DMS153 (cell line): ENCODE data around the gene SLC48A1.
"Not testable (repeated sequence)": the region's sequence is repeated elsewhere in the genome, so short reads cannot be mapped to it uniquely, and the experiment has no call there.

Source experiments
- DNase-seq: peaks from one replicate; lab custom pipeline; 2025; lab: John Stamatoyannopoulos, UW

SLC48A1 gene

DNA sequence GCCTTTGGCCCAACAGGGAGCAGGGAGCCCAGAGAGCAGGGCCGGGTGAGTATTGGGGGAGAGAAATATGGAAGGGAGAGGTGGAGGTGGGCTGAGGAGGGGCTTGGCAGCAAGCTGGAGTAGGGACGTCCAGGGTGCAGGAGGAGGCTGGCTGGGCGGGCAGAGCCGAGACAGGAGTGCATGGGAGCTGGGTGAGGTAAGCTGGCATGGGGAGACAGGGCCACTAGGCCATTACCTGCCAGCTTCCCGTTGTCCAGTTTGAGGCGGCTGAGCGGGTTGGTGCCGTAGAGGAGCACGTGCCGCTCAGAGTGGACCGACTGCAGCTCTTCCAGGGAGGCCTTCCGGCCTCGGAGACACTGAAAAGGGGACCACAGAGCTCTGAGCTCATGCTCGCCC lies 18.3 kb downstream of the SLC48A1 start:
- no peak for DNase-seq

DNA sequence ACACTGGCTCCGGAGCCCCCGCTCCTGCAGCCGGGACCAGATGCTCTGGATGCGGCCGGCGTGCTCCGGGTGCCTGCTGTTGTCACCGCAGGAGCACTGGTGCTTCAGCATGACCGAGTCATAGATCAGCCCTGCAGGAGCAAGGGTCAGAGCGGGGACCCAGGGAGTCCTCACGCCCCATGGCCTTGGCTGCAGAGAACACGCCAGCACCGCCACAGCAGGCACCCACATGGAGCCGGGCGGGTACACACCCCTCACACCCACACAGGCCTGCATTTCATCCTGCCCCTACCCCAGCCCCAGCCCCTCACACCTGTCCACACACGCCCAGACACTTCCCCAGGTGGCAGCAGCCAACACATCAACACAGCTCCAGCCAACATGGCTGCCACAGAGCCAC lies 18.8 kb downstream of the SLC48A1 start:
- DNase-seq = no peak

DNA sequence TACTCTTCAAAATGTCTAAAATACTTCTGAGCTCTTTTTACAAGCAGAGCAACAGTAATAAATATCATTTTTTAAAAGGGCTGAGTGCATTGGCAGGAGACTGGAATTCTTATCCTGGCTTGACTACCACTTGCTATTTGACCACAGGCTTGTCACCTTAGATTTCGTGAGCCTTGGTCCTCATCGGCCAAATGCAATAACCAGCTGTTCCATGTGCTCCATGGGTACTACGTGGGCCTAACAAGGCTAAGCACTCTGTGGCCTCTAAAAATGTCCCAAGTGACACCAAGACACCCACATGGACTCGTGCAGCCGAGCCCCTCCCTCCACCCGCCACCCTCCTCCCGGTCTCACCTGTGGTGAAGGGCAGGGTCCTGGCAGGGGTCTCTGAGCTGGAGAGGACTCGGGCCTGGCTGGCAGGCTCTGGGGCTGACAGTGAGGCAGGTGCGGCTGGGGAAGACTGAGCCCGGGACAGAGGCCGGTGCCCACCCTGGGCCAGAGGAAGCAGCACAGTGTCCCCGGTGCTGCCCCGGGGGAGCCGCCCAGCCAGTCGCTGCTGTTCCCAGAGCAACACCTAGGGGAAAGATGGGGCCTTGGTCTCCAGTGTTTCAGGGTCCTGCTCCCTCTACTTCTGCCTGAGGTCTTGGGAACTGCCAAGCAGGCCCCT lies 20.1 kb downstream of the SLC48A1 start:
- no peak for DNase-seq

DNA sequence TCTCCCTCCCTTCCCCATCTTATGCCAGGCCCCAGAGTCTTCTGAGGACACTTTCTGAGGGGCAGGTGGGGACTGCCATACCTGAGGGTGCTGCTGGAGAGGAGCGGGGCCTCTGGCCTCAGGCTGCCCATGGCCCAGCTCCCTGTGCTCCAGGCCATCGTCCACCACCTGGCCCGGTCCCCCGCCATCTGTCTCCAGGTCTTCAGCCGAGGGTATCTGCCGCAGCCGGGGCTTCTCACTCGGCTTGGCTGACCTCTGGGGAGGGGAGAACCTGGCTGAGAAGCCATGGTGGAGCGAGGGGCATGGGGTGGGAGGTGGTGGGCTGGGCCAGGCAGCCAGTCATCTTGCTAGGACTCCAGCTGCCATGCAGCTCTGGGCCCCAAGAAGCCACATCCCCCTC lies 21.6 kb downstream of the SLC48A1 start:
- DNase-seq = no peak

DNA sequence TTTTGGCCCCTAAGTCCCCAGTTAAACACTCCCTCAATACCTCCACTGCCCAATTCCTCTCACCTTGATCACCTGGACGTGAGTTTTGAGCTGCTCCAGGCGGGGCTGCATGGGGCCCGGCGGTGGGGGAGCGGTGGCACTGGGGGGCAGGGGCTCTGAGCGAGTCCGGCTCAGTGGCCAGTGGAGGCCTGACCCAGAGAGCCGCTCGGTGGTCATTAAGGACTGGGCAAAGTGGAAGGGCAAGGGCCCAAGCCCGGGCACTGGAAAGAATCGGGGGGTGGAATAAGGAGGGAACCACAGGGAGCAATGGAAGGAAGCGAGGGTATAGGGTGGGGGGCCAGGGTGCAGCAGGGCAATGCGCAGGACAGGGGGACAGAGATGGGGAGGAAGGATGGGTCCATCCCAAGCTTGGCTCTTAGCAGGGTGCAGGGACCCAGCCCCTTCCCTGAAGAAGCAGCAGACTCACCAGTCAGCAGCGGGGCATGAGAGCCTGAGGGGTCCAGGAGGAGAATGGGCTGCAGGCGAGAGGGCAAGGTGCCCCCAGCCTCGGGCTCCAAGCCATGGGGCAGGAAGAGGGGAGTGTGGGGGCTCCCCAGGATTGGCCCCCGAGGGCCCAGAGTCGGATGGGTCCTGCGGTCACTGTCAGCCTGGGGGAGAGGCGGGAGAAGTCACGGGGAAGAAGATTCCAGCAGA lies 22.2 kb downstream of the SLC48A1 start:
- no peak for DNase-seq

DNA sequence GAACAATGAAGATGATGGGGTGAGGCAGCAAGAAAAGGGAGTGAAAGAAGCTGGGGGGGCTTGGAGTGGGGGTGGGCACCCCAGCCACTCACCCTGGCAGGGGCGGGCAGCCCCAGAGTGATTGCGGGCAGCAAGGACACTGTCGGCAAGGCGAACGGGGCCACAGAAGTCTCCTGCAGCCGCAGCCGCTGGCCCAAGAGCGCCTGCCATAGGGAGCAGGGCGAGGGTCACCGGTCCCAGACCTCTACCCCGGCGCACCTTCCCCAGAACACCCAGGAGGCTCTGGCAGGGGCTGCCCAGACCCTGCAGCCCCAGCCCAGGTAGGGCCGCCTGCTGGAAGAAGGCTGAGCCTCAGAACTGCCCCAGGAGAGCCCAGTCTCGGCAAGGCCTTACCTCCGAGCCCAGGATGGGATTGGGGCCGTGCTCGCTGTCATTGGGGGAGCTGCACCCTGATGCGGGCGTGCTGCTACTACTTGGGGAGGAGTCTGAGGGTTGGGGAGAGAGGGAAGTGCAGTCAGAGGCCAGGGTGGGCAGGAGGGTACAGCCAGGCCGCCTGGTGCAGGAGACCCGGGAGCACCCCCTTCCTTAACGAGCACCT lies 22.9 kb downstream of the SLC48A1 start:
- DNase-seq = no peak

DNA sequence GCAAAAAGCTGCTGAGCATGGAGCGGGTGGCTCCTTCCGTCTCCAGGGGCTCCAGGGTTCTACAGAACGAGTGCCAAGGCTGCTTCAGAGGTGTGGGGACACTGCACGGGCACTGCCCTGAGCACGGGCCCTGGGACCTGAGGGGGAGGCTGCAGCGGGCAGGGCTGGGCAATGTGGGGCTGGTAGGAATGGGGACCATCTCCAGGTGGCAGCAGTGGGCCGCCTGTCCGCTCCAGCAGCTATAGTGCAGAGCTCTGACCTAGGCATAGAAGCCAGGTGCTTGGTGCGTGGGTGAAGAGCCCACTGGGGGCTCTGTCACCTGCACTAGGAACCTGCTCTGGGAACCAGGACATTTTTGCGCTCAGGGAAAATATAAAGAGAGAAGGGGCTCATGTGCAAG lies 24.4 kb downstream of the SLC48A1 start:
- no peak for DNase-seq

DNA sequence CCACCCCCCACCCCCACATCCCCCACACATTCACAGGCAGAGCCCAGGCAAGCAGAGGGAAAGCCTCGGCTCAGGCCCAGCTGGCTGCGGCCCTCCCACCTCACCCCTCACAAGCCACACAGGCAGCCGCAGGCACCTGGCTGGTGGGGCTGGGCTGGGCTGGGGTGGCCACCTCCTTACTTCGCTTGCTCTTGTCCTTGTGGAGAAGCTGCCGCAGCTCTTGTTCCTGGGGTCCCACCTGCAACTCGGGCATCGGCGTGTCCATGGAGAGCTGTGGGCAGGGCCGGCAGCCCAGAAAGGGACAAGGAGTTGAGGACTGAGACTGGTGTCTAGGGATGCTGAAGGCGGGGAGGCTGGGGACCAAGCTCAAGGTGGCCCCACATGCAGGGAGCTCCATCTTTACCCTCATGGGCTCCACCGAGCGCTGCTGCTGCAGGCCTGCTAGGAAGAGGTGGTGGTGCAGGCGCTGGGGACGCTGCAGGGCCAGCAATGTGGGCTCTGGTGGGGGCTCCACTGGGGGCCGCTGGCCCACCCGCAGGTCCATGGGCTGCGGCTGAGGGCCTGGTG lies 25.4 kb downstream of the SLC48A1 start:
- DNase-seq = no peak

DNA sequence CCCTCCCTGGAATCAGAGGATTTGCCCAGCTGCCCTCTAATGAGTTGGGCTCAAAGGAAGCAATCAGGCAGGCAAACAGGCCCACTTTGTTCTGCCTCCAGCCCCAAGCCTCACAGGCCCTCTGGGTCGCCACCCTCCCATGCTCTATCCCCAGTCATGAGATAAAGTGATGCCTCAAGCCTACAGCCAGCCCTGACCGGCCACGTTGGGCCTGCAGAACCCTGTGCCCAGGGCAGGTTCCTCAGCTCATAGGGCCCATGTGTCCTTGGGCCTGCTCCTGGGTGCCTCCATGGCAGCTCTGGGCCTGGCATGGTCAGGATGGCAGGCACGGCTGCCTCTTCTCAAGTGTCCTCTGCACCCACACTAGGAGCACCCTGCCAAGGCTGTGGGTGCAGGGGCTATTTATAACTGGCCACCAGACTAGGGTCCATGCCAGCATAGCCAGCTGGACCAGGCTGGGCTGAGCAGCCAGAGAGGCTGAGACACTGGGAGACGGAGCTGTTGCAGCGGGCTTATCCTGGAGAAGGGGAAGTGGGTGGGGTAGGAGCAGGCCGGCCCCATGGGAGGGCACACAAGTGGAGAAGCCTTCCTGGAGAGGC lies 26.4 kb downstream of the SLC48A1 start:
- no peak for DNase-seq

DNA sequence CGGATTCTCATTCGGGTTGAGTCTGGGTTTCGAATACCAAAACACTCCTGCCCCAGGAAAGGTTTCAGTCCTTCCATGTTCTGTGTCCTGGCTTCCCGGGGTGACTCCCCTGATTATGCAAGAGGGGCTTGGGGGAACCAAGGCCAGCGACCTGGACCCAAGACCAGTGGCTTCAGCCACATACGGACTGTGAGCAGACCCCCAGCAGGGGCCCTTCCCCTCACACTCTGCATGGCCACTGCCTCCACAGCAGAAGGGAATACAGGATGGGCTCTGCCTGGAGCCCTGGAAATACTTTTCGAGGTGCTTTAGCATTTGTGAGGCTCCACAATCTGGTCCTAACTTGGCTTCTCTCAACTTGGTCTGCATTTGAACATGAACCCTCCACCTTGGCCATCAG lies 27.5 kb downstream of the SLC48A1 start:
- DNase-seq = no peak

DNA sequence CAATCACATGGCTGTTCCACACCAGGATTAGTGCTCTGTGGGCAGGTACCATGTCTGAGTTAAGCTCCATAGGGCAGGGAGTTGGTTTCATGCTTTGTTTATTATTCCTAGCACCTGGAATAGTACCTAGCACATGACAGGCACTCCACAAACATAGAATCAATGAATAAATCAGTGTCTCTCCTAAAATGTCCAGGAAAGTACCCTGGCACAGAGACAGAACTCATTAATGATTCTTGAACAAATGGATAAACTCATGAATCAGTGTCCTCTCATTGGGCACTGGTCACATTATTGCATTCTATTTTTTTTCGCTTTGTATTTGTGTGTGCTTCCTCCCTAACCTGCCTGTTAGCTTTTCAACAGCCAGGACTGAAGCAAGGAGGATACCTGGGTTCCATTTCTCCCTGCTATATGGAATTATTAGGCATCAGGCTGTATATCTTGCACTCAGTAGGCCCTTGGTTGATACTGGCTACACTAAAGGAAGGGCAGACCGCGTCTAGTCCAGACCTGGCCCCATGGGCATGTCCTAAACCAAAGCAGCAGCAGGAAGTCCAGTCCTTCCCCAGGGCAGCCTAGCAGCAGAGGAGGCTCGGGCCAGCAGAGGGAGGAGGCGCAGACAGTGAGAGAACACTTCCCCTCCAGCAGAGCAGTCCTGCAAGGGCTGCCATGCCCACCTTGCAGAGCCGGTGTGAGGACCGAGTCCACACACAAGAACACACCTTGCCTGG lies 28.3 kb downstream of the SLC48A1 start:
- DNase-seq = peak; percentile 46

DNA sequence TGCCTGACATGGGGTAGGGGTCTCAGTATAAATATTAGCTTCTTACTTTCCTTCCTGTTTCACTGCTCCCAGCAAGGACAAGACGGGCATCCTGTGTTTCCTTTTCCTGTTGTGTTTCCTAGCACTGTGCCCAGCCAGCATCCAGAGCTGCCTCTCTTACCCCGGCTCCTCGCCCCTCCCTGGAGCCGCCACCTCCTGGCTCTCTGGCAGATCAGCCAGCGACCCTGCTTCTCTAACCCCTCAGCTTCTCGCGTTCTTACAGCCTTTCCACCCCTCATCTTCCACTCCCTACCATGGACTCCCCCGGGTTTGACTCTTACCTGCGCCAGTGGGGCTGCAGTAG lies 28.8 kb downstream of the SLC48A1 start:
- DNase-seq = peak; percentile 16

DNA sequence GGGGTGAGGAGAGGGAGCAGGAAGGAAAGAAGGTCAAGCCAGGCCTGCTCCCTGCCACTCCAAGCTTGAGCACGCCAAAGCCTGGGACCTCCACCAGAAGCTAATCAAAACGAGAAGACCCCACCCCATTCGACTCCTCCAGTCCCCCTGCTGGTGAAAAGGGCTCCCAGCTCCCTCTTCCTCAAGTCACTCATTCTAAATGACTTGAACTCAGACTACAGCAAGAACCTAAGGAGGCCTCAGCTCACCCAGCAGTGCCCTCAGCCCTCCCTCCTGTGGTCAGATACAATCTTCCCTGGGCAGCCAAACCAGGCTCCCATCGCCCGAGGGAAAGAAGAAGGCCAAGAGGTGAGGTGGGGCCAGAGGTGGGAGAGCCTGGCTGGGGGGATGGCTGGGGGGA lies 29.3 kb downstream of the SLC48A1 start:
- no peak for DNase-seq

DNA sequence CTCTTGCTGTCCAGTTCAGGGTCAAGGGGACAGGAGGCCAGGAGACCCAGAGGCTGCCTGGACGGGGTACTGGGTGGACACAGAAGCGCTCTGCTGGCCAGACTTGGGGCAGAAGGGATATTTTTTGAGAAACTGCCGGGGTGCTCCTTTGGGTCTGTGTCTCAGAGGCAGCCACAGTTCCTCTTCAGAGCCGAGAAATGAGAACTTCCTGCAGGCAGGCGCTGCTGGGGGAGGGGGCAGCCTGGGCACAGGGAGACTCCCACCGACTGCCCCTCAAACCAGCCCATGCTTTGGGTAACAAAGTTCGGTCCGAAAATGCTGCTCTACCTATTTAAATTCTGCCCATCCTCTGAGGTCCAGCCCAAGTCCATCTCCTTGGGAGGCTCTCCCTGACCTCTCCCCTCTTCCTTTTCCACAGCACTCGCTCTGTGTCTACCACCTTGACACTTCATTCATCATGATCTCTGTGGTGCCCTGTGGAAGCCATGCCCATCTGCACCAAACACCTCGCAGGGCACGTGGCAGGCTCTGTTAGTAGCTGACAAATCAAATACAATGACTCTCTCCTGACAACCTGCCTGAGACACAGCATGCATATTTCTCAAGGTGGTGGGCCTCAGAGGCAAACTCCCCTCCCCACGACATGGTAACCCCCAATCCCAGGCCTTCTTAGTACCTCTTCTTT lies 30.3 kb downstream of the SLC48A1 start:
- no peak for DNase-seq

DNA sequence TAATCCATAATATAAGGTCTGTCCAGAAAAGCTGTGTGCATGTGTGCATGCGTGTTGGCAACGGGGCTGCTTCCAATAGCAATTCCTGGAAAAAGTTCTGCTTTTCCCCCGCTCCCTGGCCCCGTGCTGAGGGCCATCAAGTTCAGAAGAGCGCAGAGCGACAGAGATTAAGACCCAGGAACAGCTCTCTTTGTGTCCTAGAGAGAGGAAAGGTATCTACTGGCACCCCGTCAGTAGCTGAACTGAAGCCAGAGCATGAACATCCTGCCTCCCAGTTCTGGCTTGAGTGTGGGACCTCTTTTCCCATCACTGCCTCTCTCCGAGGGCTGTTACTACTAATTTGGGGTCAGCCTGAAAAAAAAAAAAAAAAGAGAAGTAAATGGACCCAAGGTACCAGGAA lies 31.1 kb downstream of the SLC48A1 start:
- no peak for DNase-seq

DNA sequence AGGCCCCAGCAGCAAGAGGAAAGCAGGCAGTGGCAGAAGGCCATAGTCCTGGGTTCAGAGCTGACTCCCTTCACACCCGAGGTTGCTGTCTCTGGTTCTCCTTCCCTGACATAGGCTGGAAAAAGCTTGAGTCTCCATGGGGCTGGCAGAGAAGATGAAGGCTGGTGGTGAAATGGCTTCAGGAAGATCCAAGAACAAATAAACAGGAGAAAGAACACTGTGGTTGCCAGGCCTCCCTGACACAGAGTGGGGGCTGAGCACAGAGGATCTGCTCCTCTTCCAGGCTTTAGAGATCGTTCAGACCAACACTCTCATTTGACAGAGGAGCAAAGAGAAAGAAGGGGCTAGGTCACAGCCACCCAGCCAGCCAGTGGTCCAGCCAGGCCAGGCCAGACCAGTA lies 32.4 kb downstream of the SLC48A1 start:
- DNase-seq = no peak

DNA sequence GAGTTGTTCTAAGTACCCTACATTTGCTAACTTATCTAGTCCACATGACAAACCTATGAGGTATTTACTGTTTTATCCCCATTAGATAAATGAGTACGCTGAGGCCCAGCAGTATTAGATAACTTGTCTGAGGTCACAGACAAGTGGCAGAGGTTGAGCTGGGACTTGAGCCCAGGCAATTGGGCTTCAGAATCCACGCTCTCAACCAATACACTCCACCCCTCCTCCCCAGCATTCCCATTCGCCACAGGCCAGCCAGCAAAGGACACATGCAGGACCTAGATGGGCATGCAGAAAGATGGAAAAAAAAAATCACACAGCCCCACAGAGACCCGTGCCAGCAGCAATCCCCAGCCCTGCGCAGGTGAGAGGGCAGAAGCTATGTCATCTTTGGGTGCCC lies 34.3 kb downstream of the SLC48A1 start:
- DNase-seq = no peak

DNA sequence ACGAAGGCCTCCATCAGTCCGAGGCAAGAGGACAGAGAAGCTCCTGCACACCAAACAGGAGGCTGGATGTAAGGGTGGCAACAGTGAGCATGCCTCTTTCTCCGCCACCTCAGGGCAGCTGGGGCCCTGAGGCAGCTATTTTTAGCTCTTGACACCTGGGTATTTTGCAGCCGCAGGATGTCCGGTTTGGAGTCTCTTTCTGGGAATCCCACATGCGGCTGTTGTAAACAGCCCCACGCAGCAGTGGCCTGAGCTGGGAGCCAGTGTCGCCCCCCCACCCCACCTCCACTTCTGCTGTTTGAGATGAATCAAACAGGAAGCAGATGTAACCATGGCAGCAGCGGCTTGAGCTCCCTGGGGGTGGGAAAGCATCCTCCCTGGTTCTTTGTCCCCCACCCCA lies 35.0 kb downstream of the SLC48A1 start:
- peak; percentile 38 for DNase-seq

DNA sequence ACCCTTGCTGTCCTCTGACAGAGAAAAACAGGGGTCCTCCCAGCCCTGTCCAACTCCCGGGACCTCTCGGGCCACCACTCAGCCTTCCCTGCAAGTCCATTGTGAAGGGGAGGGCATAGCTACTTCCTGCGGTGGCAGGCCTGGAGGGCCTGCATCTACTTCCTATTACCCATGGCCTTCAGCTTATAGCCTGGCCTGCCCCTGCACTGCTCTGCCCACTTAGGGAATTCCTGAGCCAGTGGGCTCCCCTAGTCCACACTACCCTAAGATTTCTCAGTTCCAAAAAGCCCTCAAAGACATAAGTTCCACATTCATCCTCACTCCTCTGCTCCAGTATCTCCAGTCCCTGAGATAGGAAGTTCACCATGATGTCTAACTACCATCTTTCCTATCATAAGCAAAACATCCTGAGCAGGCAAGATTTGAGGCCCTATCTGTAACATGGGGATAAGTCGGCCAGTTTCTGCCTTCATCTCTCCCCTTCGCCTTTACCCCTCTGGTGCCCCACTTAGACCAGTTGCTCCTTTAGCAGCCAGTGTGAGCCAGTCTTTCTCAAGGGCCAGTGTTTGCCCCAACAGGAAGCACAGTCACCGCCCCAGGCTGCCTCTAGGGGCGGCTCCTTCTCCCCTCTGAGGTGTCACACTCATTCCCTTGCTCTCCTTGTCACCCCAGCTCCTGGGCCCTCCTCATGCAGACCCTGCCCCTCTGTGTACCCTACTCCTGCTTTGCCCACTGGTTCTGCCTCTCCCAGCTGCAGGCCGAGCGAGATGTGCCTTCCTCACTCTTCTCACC lies 35.7 kb downstream of the SLC48A1 start:
- DNase-seq = no peak

DNA sequence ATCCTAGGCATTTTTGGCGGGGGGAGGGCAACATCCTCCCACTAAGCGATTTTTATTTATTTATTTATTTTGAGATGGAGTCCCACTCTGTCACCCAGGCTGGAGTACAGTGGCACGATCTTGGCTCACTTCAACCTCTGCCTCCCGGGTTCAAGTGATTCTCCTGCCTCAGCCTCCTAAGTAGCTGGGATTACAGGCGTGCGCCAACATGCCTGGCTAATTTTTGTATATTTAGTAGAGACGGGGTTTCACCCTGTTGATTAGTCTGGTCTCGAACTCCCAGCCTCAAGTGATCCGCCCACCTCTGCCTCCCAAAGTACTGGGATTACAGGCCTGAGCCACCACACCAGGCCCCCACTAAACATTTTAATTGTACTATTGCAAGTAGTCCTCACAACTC lies 36.5 kb downstream of the SLC48A1 start:
- DNase-seq = not testable (repeated sequence)

DNA sequence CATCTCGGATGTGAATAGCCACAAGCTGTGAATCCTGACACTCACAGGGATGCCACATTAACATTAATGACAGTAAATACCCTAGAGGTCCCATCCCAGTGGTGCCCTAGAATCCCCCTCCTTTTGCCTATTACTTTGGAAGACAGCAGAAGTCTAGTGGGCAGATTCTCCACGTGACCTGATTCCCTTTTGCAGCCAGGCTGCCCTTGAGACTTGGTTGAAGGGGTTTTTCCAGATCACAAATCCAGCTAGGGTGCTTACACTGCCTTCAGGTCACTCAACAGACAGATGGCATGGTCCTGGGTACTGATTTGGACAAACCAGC lies 38.0 kb downstream of the SLC48A1 start:
- no peak for DNase-seq
